ENCODE data around the gene SRSF5.
"Not testable (repeated sequence)": the region's sequence is repeated elsewhere in the genome, so short reads cannot be mapped to it uniquely, and the experiment has no call there.

SRSF5 gene

GRCh38 chr14:69766984-69767368 is at the start of gene SRSF5:
Gene SRSF5, plus strand, starts transcription at chr14:69767142. Its CDS starts 1,015 bp downstream, at chr14:69768157.
- DNase-seq (ENCODE audit: insufficient read length, low spot score) = peak; percentile 100
- no peak for FAIRE-seq

- not testable (repeated sequence) for DNase-seq (ENCODE audit: insufficient read length, low spot score); FAIRE-seq
These were observed 48.3 kb upstream of the SRSF5 start for GRCh38 chr14:69718614-69719013.

GRCh38 chr14:69719501-69719951 is 47.4 kb upstream of the SRSF5 start:
- DNase-seq (ENCODE audit: insufficient read length, low spot score) (no peak), FAIRE-seq (peak; percentile 71)

GRCh38 chr14:69720912-69721311 is 46.0 kb upstream of the SRSF5 start:
- FAIRE-seq = peak; percentile 58
- no peak for DNase-seq (ENCODE audit: insufficient read length, low spot score)

GRCh38 chr14:69726761-69727511 is 40.0 kb upstream of the SRSF5 start:
- DNase-seq (ENCODE audit: insufficient read length, low spot score) = peak; percentile 99
- FAIRE-seq = peak; percentile 98

- DNase-seq (ENCODE audit: insufficient read length, low spot score) = no peak
- FAIRE-seq = no peak
These were observed 39.1 kb upstream of the SRSF5 start for GRCh38 chr14:69727860-69728259.

GRCh38 chr14:69731919-69732598 is 34.9 kb upstream of the SRSF5 start:
- not testable (repeated sequence) for FAIRE-seq; DNase-seq (ENCODE audit: insufficient read length, low spot score)

GRCh38 chr14:69736405-69736804 is 30.5 kb upstream of the SRSF5 start:
- peak; percentile 38 for FAIRE-seq
- DNase-seq (ENCODE audit: insufficient read length, low spot score) = not testable (repeated sequence)

GRCh38 chr14:69741055-69741454 is 25.9 kb upstream of the SRSF5 start:
- peak; percentile 20 for FAIRE-seq
- DNase-seq (ENCODE audit: insufficient read length, low spot score) = no peak

- DNase-seq (ENCODE audit: insufficient read length, low spot score) = no peak
- FAIRE-seq = no peak
These were observed 17.0 kb upstream of the SRSF5 start for GRCh38 chr14:69749956-69750355.

- DNase-seq (ENCODE audit: insufficient read length, low spot score) (no peak), FAIRE-seq (peak; percentile 40)
These were observed 16.4 kb upstream of the SRSF5 start for GRCh38 chr14:69750495-69750894.

GRCh38 chr14:69752773-69753172 is 14.2 kb upstream of the SRSF5 start:
- FAIRE-seq = no peak
- no peak for DNase-seq (ENCODE audit: insufficient read length, low spot score)

- FAIRE-seq = no peak
These were observed 13.1 kb upstream of the SRSF5 start for GRCh38 chr14:69753860-69754259.

GRCh38 chr14:69754487-69754886 is 12.5 kb upstream of the SRSF5 start:
- no peak for DNase-seq (ENCODE audit: insufficient read length, low spot score)
- peak; percentile 58 for FAIRE-seq

More at GRCh38 chr14:69753860-69754259, 13.1 kb upstream of the SRSF5 start:
- no peak for DNase-seq (ENCODE audit: insufficient read length, low spot score)

- DNase-seq (ENCODE audit: insufficient read length, low spot score) (no peak), FAIRE-seq (peak; percentile 59)
These were observed 11.6 kb upstream of the SRSF5 start for GRCh38 chr14:69755296-69755695.

GRCh38 chr14:69755784-69756183 is 11.2 kb upstream of the SRSF5 start:
- FAIRE-seq = peak; percentile 92
- no peak for DNase-seq (ENCODE audit: insufficient read length, low spot score)

- FAIRE-seq = no peak
- DNase-seq (ENCODE audit: insufficient read length, low spot score) = no peak
These were observed 10.6 kb upstream of the SRSF5 start for GRCh38 chr14:69756298-69756697.

GRCh38 chr14:69760810-69761209 is 6.1 kb upstream of the SRSF5 start:
- FAIRE-seq (no peak), DNase-seq (ENCODE audit: insufficient read length, low spot score) (no peak)

GRCh38 chr14:69763761-69764510 is 3.0 kb upstream of the SRSF5 start:
- FAIRE-seq = peak; percentile 38
- no peak for DNase-seq (ENCODE audit: insufficient read length, low spot score)

GRCh38 chr14:69767369-69767999 is 542 bp downstream of the SRSF5 start:
- FAIRE-seq = peak; percentile 100
- DNase-seq (ENCODE audit: insufficient read length, low spot score) = peak; percentile 99

GRCh38 chr14:69768873-69769272 is 1.9 kb downstream of the SRSF5 start:
- FAIRE-seq = peak; percentile 82

More at GRCh38 chr14:69768873-69769272, 1.9 kb downstream of the SRSF5 start:
- DNase-seq (ENCODE audit: insufficient read length, low spot score) = no peak

All from HTR-8/SVneo (cell line).